ENCODE data around the gene CABP4. TPM values are rescaled to one million over a fixed set of nuclear protein-coding genes. Genes with fewer than 3 reads are reported as not detected.

The CABP4 gene
- total RNA-seq, 1 experiment from 2014 or later: 0.55 TPM

GRCh38 chr11:67410369-67410831 is 44.8 kb upstream of the CABP4 start:
- Histone ChIP-seq H3K9me2 (replicated peaks; ENCODE audit: low read length) (no peaks in the 10 kb centered on the region), H3K27ac (ENCODE audit: low read length) (no peak overlapping the region), H3K4me3 (ENCODE audit: low read length) (no peak overlapping the region), H3K36me3 (ENCODE audit: low read depth, low read length) (no peaks in the 10 kb centered on the region), H3K9ac (ENCODE audit: low read length) (no peak overlapping the region), H3K79me2 (ENCODE audit: low read length) (no peaks in the 10 kb centered on the region), H4K20me1 (ENCODE audit: low read length) (no peaks in the 10 kb centered on the region), H3F3A (ENCODE audit: low read length, unreplicated experiment) (no peaks in the 10 kb centered on the region), H3K27me3 (ENCODE audit: low read length) (no peaks in the 10 kb centered on the region), H3K9me3 (ENCODE audit: low read length) (no peaks in the 10 kb centered on the region), H3K4me1 (ENCODE audit: insufficient read depth, low read length) (no peaks in the 10 kb centered on the region; the same call in 1 of the 2 replicates), H3K4me2 (ENCODE audit: low read length) (no peak overlapping the region), H2AFZ (ENCODE audit: low read length) (no peak overlapping the region)
- intact Hi-C loops (cut with micrococcal nuclease): no loop called here
- TF ChIP-seq EZH2 (IDR thresholded peaks at IDR 0.05; ENCODE audit: low read length, unreplicated experiment): no peak
- TF ChIP-seq EZH2phosphoT487 (IDR thresholded peaks at IDR 0.05; ENCODE audit: borderline replicate concordance, low read length): no peak
- no peak for TF ChIP-seq CTCF (conservative IDR thresholded peaks at IDR 0.05; ENCODE audit: low read depth, low read length)
- no TSS peak for BruUV-seq (replicated peaks)
- ChIA-PET POLR2A (ENCODE audit: unreplicated experiment) (no interaction called here), CTCF (no interaction called here)
- DNase-seq: no peak
- no peak for ATAC-seq

GRCh38 chr11:67410984-67411784 is 44.0 kb upstream of the CABP4 start:
- POLR2A ChIA-PET (ENCODE audit: unreplicated experiment): no interaction called here
- no peak overlapping the region for H2AFZ ChIP-seq (ENCODE audit: low read length)
- BruUV-seq (replicated peaks): no TSS peak

More at GRCh38 chr11:67410984-67411784, 44.0 kb upstream of the CABP4 start:
- ATAC-seq: no peak
- CTCF ChIA-PET: no interaction called here
- no peaks in the 10 kb centered on the region; the same call in 1 of the 2 replicates for H3K4me1 ChIP-seq (ENCODE audit: insufficient read depth, low read length)
- H3K4me3 ChIP-seq (ENCODE audit: low read length): no peak overlapping the region
- no peaks in the 10 kb centered on the region for H3F3A ChIP-seq (ENCODE audit: low read length, unreplicated experiment)
- no peak for DNase-seq
- H4K20me1 ChIP-seq (ENCODE audit: low read length): no peaks in the 10 kb centered on the region
- no peak overlapping the region for H3K9ac ChIP-seq (ENCODE audit: low read length)
- TF ChIP-seq EZH2phosphoT487 (IDR thresholded peaks at IDR 0.05; ENCODE audit: borderline replicate concordance, low read length) (no peak), CTCF (conservative IDR thresholded peaks at IDR 0.05; ENCODE audit: low read depth, low read length) (no peak), EZH2 (IDR thresholded peaks at IDR 0.05; ENCODE audit: low read length, unreplicated experiment) (no peak)
- no peaks in the 10 kb centered on the region for H3K27me3 ChIP-seq (ENCODE audit: low read length)
- H3K9me3 ChIP-seq (ENCODE audit: low read length): no peaks in the 10 kb centered on the region
- H3K79me2 ChIP-seq (ENCODE audit: low read length): no peaks in the 10 kb centered on the region
- intact Hi-C loops (cut with micrococcal nuclease): no loop called here
- H3K9me2 ChIP-seq (replicated peaks; ENCODE audit: low read length): no peaks in the 10 kb centered on the region
- H3K36me3 ChIP-seq (ENCODE audit: low read depth, low read length): no peaks in the 10 kb centered on the region
- no peak overlapping the region for H3K4me2 ChIP-seq (ENCODE audit: low read length)
- no peak overlapping the region for H3K27ac ChIP-seq (ENCODE audit: low read length)

Data from PC-3 (cell line).